HG02943 (cell line): ENCODE data around the gene CNOT6L.
"Not testable (repeated sequence)": the region's sequence is repeated elsewhere in the genome, so short reads cannot be mapped to it uniquely, and the experiment has no call there.

ENCODE experiments used
- ATAC-seq: cut with Tn5 transposase; IDR thresholded peaks from one replicate; pipeline ENCODE4 v1.9.1; 2021; ENCODE audit warnings: mild to moderate bottlenecking, low read depth, moderate library complexity; ENCODE audit not compliant: unreplicated experiment

The CNOT6L gene

GRCh38 chr4:77783895-77784294 is 35.3 kb downstream of the CNOT6L start:
- ATAC-seq, result no peak

GRCh38 chr4:77782102-77782835 is 36.9 kb downstream of the CNOT6L start:
- no peak for ATAC-seq

- ATAC-seq, result not testable (repeated sequence)
These were observed 38.4 kb downstream of the CNOT6L start for GRCh38 chr4:77780762-77781161.

- ATAC-seq, result no peak
These were observed 41.9 kb downstream of the CNOT6L start for GRCh38 chr4:77777135-77777807.

GRCh38 chr4:77776182-77777134 is 42.7 kb downstream of the CNOT6L start:
- no peak for ATAC-seq

- no peak for ATAC-seq
These were observed 46.1 kb downstream of the CNOT6L start for GRCh38 chr4:77773101-77773500.

- no peak for ATAC-seq
These were observed 47.6 kb downstream of the CNOT6L start for GRCh38 chr4:77771566-77771965.

- no peak for ATAC-seq
These were observed 53.4 kb downstream of the CNOT6L start for GRCh38 chr4:77765720-77766119.

GRCh38 chr4:77762531-77762930 is 56.6 kb downstream of the CNOT6L start:
- no peak for ATAC-seq

GRCh38 chr4:77761595-77761994 is 57.6 kb downstream of the CNOT6L start:
- ATAC-seq, result no peak

- no peak for ATAC-seq
These were observed 60.4 kb downstream of the CNOT6L start for GRCh38 chr4:77758804-77759203.

- no peak for ATAC-seq
These were observed 67.4 kb downstream of the CNOT6L start for GRCh38 chr4:77751764-77752163.

- ATAC-seq, result no peak
These were observed 73.4 kb downstream of the CNOT6L start for GRCh38 chr4:77745792-77746191.

- no peak for ATAC-seq
These were observed 77.1 kb downstream of the CNOT6L start for GRCh38 chr4:77742054-77742453.

- ATAC-seq, result no peak
These were observed 78.7 kb downstream of the CNOT6L start for GRCh38 chr4:77740480-77740879.

- peak; percentile 81 for ATAC-seq
These were observed 84.2 kb downstream of the CNOT6L start for GRCh38 chr4:77734928-77735327.

GRCh38 chr4:77731656-77732055 is 87.5 kb downstream of the CNOT6L start:
- ATAC-seq, result no peak

- no peak for ATAC-seq
These were observed 90.7 kb downstream of the CNOT6L start for GRCh38 chr4:77728420-77728819.

- no peak for ATAC-seq
These were observed 98.1 kb downstream of the CNOT6L start for GRCh38 chr4:77721073-77721472.

- ATAC-seq, result not testable (repeated sequence)
These were observed 100.7 kb downstream of the CNOT6L start for GRCh38 chr4:77718500-77718899.
